DMS53 treated with DMSO at 0.1 percent for 48 hours (cell line): Measurements from ENCODE around the gene TMEM61.
"Not testable (repeated sequence)": the region's sequence is repeated elsewhere in the genome, so short reads cannot be mapped to it uniquely, and the experiment has no call there.

Experiments used
- DNase-seq: peaks from one replicate; lab custom pipeline; 2025; ENCODE audit not compliant: unreplicated experiment; lab: John Stamatoyannopoulos, UW

TMEM61 gene

GRCh38 chr1:55000110-55001085, 20.0 kb downstream of the TMEM61 start:
- no peak for DNase-seq

GRCh38 chr1:55001311-55001710, 20.9 kb downstream of the TMEM61 start:
- DNase-seq = no peak

GRCh38 chr1:55002686-55003085, 22.3 kb downstream of the TMEM61 start:
- no peak for DNase-seq

- DNase-seq = no peak
Observed at GRCh38 chr1:55005351-55006140, 25.1 kb downstream of the TMEM61 start.

- no peak for DNase-seq
Observed at GRCh38 chr1:55006931-55007330, 26.5 kb downstream of the TMEM61 start.

- DNase-seq = no peak
Observed at GRCh38 chr1:55007625-55008024, 27.2 kb downstream of the TMEM61 start.

- no peak for DNase-seq
Observed at GRCh38 chr1:55010194-55010886, 29.9 kb downstream of the TMEM61 start.

- DNase-seq = no peak
Observed at GRCh38 chr1:55010887-55011217, 30.4 kb downstream of the TMEM61 start.

- DNase-seq = peak; percentile 73
Observed at GRCh38 chr1:55012661-55013060, 32.2 kb downstream of the TMEM61 start.

GRCh38 chr1:55015123-55015522, 34.7 kb downstream of the TMEM61 start:
- no peak for DNase-seq

- no peak for DNase-seq
Observed at GRCh38 chr1:55015731-55016620, 35.5 kb downstream of the TMEM61 start.

- DNase-seq = no peak
Observed at GRCh38 chr1:55018395-55018794, 38.0 kb downstream of the TMEM61 start.

- DNase-seq = peak; percentile 99
Observed at GRCh38 chr1:55021942-55022546, 41.6 kb downstream of the TMEM61 start.

GRCh38 chr1:55024163-55024562, 43.7 kb downstream of the TMEM61 start:
- DNase-seq = not testable (repeated sequence)

- not testable (repeated sequence) for DNase-seq
Observed at GRCh38 chr1:55026682-55027081, 46.3 kb downstream of the TMEM61 start.

GRCh38 chr1:55031098-55031497, 50.7 kb downstream of the TMEM61 start:
- DNase-seq = not testable (repeated sequence)

- DNase-seq = no peak
Observed at GRCh38 chr1:55033265-55033614, 52.8 kb downstream of the TMEM61 start.

- no peak for DNase-seq
Observed at GRCh38 chr1:55034476-55035133, 54.2 kb downstream of the TMEM61 start.

- DNase-seq = no peak
Observed at GRCh38 chr1:55035904-55036303, 55.5 kb downstream of the TMEM61 start.
